Stimulated activated CD4-positive, alpha-beta T cell treated with anti-CD3 and anti-CD28 coated beads, Interleukin-1b, Interleukin-23, amount 100 ng/mL, for 4 hours (primary cell): ENCODE results near the gene ENPP6.
"Not testable (repeated sequence)": the region's sequence is repeated elsewhere in the genome, so short reads cannot be mapped to it uniquely, and the experiment has no call there.

Source experiments
- DNase-seq, 2 donors: peaks; one replicate each; pipeline ENCODE4 v3.0.0-alpha.2; 2020; ENCODE audit warnings: low read depth in 2 of 2

Gene ENPP6

GRCh38 chr4:184235526-184235925 lies 17.9 kb upstream of the ENPP6 start:
- no peak for DNase-seq

- DNase-seq = no peak
These were observed 16.5 kb upstream of the ENPP6 start for GRCh38 chr4:184234155-184234554.

- DNase-seq = no peak
These were observed 15.3 kb upstream of the ENPP6 start for GRCh38 chr4:184232975-184233374.

- DNase-seq = no peak
These were observed 14.5 kb upstream of the ENPP6 start for GRCh38 chr4:184232202-184232601.

GRCh38 chr4:184231573-184231972 lies 13.9 kb upstream of the ENPP6 start:
- no peak for DNase-seq

DNA sequence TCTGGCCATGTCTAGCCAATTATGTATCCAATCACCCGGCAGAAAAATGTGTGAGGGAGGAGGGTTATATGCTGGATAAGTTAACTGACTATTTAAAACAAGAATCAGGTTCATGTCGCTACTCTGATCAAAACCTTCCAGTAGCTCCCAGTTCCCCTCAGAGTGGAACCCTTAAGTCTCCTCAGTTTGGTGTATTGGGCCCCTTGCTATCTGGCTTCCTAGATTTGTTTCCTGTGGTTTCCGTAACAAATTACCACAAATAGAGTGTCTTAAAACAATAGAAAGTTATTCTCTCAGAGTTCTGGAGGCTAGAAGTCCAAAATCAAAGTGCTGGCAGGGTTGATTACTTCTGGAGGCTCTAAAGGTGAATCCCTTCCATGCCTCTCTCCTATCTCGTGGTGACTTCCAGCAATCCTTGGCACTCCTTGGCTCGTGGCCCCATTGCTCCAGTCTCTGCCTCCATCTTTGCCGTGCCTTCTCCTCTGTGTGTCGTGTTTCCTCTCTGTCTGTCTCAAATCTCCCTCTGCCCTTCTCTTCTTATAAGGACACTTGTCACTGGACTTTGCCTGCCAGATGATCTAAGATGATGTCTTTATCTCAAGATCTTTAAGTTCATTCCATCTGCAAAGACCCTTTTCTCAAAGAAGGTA lies 10.5 kb upstream of the ENPP6 start:
- no peak for DNase-seq

- no peak for DNase-seq
These were observed 1.2 kb downstream of the ENPP6 start for GRCh38 chr4:184216515-184216914.

GRCh38 chr4:184215709-184216328 lies 1.9 kb downstream of the ENPP6 start:
- DNase-seq = no peak

DNA sequence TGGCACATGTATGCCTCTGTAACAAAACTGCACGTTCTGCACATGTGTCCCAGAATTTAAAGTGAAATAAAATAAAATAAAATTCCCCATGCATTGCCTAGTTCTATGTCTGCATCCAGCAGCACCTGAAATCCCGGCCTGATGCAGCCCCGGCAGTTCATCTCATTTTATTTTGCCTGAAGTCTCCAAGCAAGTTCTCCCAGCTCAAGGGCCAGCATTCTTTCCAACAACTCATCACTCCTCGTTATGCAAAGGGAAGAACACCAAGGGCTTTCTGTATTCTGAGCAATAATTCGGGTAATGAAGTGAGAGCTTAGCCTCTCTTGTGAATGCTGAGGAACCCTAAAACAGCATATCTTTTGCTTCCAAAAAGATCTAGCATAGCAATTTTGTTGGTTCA lies 2.7 kb downstream of the ENPP6 start:
- no peak for DNase-seq

DNA sequence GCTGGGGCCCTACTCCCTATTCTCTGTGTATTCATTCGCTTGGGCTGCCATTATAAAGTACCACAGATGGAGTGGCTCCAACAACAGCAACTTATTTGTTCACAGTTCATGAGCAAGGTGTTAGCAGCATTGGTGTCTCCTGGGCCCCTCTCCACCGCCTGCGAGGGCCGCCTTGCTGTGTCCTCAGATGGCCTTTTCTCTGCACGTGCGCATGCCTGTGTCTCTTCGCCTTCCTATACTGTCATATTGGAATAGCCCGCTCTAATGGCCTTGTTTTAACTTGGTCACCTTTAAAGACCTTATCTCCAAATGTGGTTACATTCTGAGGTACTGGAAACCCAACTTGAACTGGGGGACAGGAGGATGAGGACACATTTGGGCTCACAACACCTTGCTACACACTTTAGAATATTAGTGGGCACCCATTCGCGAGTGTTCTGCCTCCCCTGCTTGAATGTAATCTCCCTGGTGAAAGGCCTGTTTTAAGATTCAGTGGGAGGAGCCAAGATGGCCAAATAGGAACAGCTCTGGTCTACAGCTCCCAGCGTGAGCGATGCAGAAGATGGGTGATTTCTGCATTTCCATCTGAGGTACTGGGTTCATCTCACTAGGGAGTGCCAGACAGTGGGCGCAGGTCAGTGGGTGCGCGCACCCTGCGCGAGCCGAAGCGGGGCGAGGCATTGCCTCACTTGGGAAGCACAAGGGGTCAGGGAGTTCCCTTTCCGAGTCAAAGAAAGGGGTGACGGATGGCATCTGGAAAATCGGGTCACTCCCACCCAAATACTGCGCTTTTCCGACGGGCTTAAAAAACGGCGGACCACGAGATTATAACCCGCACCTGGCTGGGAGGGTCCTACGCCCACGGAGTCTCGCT lies 9.7 kb downstream of the ENPP6 start:
- not testable (repeated sequence) for DNase-seq

GRCh38 chr4:184205243-184205642 lies 12.4 kb downstream of the ENPP6 start:
- no peak for DNase-seq

GRCh38 chr4:184203300-184203699 lies 14.4 kb downstream of the ENPP6 start:
- no peak for DNase-seq

DNA sequence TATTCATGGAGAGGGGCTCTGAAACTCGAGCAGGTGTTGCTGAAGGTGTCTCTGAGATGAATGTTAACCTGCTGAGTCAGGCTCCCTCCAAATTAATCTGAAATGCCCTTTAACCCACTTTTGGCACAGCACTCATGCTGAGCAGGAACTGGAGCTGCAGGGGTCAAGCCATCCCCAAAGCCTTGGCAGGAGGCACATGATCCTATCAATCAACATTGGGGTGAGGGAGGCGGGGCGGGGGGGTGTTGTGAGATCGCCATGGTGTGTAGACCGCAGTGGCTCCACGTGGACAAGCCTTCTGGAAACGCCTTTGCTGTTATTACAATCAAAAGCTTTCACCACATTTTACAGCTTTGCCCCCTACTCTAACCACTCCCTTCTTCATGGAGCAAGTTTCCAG lies 16.5 kb downstream of the ENPP6 start:
- no peak for DNase-seq

GRCh38 chr4:184200296-184200695 lies 17.4 kb downstream of the ENPP6 start:
- no peak for DNase-seq

- DNase-seq = no peak
These were observed 17.9 kb downstream of the ENPP6 start for GRCh38 chr4:184199780-184200179.

DNA sequence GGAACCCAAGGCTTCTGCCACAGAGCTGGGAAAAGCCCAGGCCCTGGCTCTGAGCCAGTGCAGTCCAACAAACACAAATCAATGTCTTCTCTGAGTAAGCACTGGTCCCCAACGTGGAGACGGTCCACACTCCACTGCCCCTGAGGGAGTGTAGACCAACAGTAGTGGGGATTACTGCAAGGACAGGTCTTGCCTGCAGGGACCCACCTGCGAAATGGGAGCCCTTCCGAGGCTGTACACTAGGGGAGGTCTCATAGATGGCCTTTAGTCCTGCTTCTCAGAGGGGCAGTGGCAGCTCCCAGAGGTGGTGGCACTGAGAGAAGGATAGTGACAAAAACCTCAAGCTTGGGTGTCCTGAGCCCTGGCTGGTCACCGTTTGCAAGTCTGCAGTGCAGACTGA lies 19.5 kb downstream of the ENPP6 start:
- no peak for DNase-seq

DNA sequence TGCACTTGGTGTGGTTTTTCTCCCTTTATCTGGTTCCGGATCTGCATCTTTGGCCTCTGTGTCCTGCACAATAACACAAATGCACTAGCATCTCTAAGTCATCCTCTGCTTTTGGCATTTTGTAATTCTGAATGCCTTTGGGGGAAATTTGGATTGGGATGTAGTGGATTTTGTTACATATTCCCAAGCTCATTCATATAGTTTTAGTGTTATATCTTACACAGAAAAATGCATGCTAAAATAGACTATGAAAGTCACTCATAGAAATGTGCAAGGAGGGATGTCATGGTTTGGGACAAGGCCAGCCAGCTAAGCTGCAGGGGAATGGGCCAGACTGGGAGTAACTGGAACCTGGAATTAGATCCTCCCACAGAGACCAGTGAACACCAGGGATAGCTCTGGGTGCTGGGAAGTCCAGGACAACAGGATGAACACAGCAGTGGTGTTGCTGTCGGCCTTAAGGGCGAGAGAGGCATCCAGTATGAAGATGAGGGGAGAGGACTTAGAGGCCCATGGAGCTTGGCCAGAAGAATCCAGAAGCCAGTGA lies 20.1 kb downstream of the ENPP6 start:
- DNase-seq = no peak

DNA sequence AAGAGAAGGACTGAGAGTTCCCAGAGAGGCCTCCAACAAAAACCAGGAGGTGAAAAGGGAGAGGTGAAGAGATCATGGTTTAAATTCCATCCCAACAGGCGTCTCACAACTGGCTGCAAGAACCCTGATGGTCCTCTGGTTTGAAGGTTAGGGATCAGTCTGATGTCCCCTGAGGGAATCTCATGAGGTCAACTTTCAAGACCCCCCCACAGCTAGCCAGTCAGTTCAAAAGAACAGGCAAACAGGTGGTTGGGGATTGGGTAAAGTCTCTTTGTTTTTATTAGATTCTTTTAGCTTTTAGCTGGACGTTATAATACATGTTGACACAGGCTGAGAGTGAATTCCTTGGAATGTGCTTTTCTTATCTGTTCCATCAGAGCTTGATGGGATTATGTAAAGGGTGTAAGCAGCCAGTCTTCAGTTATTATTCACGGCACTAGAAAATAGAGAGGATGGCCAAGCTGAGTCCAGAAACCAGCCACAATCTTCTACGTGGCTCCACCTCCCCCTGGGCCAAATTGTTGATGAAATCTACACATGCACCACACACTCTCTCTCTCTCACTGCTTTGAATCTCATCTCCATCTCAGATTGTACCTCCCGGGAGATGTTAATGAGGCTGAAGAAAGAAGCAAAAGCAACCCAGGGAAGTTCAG lies 20.8 kb downstream of the ENPP6 start:
- DNase-seq = no peak

DNA sequence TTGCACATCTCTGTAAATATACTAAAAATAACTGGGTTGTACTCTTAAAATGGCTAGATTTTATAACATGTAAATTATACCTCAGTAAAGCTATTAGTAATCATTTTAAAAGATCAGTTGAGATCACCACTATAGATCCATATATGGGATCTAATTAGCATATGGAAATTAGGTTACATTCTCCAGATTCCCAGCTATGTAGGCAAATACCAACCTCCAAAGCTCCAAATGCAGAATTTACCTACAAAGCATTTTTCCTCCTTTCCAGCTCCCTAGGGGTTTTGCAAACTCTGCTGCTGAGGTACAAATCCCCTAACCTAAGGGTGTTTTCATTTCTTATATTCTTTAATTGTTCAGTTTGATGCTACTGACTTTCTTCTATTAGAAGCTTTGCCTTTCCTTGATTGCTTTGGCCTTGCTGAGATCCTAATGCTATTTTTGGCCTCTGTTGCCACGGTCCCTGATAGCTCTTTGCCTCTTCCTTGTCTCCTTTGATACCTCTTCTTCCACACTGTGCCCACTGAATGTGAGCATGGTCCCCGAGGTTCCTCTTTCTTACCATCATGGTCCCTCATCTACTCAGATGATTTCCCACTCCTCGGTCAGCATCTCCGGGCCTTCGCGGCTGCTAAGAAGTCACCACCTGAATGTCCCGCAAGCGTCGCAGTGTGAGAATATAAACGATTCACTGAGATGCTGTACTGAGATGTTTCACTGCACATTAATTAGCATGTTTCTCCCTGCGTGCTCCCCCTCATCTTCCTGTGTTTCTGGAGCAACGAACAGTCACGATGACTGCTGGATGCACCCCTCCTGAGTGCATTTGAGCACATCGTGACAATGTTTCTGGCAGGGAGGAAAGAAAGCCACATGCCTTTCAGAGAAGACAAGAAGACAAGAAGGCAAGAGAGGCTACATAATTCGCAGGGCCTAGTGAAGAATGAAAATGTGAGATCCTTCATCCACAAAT lies 23.8 kb downstream of the ENPP6 start:
- DNase-seq = no peak

DNA sequence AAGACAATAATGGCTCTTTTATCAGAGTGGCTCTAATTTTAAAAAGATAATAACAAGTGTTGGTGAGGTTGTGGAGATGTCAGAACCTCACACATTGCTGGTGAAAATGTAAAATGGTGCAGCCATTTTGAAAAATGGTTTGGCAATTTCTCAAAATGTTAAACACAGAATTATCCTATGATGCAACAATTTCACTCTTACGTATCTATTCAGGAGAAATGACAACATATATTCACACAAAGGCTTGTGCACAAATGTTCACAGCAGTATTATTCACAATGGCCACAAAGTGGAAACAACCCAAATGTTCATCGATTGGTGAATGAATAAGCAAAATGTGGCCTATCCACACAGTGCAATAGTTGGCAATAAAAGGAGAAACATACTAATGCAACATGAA lies 24.7 kb downstream of the ENPP6 start:
- no peak for DNase-seq

DNA sequence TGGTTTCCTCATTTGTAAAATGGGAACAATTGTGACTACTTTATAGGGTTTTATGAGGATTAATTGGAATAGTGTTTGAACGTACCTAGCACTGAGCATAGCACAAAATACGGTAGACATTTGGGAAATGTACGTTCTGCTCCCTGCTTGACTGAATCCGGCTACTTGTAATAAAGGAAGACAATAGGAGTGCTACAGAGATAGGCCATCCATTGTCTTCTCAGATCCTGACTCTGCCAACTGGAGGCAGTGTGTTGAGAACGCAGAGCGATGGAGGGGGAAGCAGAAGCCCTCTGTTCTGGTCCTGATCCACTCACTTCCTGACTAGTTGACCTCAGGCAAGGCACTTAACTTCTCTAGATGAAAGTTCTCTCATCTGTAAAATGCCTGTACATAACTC lies 26.4 kb downstream of the ENPP6 start:
- DNase-seq = no peak
